H9 (cell line): Measurements from ENCODE around the gene NKX3-2. TPM values are rescaled to one million over a fixed set of nuclear protein-coding genes. Genes with fewer than 3 reads are reported as not detected.

Source experiments
- DNase-seq: peaks from one replicate; pipeline ENCODE4 v3.0.0-alpha.2; 2017
- H2AFZ ChIP-seq: one replicate; pipeline ENCODE4 v1.6.1; 2013; ENCODE audit warnings: mild to moderate bottlenecking, low read length, control low read depth, moderate library complexity
- H2AK5ac ChIP-seq: 2 replicates; pipeline ENCODE4 v1.6.1; 2013; ENCODE audit warnings: low read length, control low read depth, mixed read lengths; ENCODE audit not compliant: insufficient read length
- H2BK120ac ChIP-seq: one replicate; pipeline ENCODE4 v1.6.1; 2013; ENCODE audit warnings: low read depth, mild to moderate bottlenecking, low read length, control low read depth, inconsistent platforms; ENCODE audit not compliant: poor library complexity, severe bottlenecking
- H2BK12ac ChIP-seq: 2 replicates; pipeline ENCODE4 v1.6.1; 2013; ENCODE audit warnings: low read length, control low read depth, mixed read lengths, low read depth; ENCODE audit not compliant: insufficient read length
- H2BK15ac ChIP-seq: 2 replicates; pipeline ENCODE4 v1.6.1; 2013; ENCODE audit warnings: low read depth, low read length, control low read depth
- H2BK20ac ChIP-seq: one replicate; pipeline ENCODE4 v1.6.1; 2013; ENCODE audit warnings: low read depth, mild to moderate bottlenecking, low read length, control low read depth, inconsistent platforms; ENCODE audit not compliant: poor library complexity, severe bottlenecking
- H2BK5ac ChIP-seq: 2 replicates; pipeline ENCODE4 v1.6.1; 2013; ENCODE audit warnings: low read length, control low read depth, mixed read lengths; ENCODE audit not compliant: insufficient read length
- H3K14ac ChIP-seq: 2 replicates; pipeline ENCODE4 v1.6.1; 2013; ENCODE audit warnings: low read length, control low read depth; ENCODE audit not compliant: insufficient read depth
- H3K18ac ChIP-seq: 2 replicates; pipeline ENCODE4 v1.6.1; 2013; ENCODE audit warnings: low read depth, mild to moderate bottlenecking, mixed read lengths, low read length, control low read depth; ENCODE audit not compliant: insufficient read length
- H3K23ac ChIP-seq: 2 replicates; pipeline ENCODE4 v1.6.1; 2013; ENCODE audit warnings: low read length, control low read depth, mixed read lengths, low read depth; ENCODE audit not compliant: insufficient read length
- H3K23me2 ChIP-seq: 2 replicates; pipeline ENCODE4 v1.6.1; 2013; ENCODE audit warnings: low read depth, mild to moderate bottlenecking, mixed read lengths, low read length, control low read depth; ENCODE audit not compliant: insufficient read length, poor library complexity, severe bottlenecking
- H3K27ac ChIP-seq: 2 replicates; pipeline ENCODE4 v1.5.1; 2013; ENCODE audit warnings: low read length, control low read depth, mixed read lengths, low read depth; ENCODE audit not compliant: insufficient read length
- H3K27me3 ChIP-seq: 2 replicates; pipeline ENCODE4 v1.6.1; 2013; ENCODE audit warnings: low read length, control low read depth, inconsistent platforms; ENCODE audit not compliant: insufficient read depth
- H3K4ac ChIP-seq: 2 replicates; pipeline ENCODE4 v1.6.1; 2013; ENCODE audit warnings: low read depth, mild to moderate bottlenecking, control low read depth, inconsistent platforms, low read length, moderate library complexity
- H3K4me1 ChIP-seq: 2 replicates; pipeline ENCODE4 v1.6.1; 2013; ENCODE audit warnings: low read length, control low read depth, inconsistent platforms; ENCODE audit not compliant: insufficient read depth
- H3K4me2 ChIP-seq: 2 replicates; pipeline ENCODE4 v1.6.1; 2013; ENCODE audit warnings: low read length, control low read depth, mixed read lengths; ENCODE audit not compliant: insufficient read length, insufficient read depth
- H3K56ac ChIP-seq: 2 replicates; pipeline ENCODE4 v1.6.1; 2013; ENCODE audit warnings: low read depth, mild to moderate bottlenecking, mixed read lengths, low read length, control low read depth; ENCODE audit not compliant: insufficient read length
- H3K79me1 ChIP-seq: 2 replicates; pipeline ENCODE4 v1.6.1; 2013; ENCODE audit warnings: low read depth, mild to moderate bottlenecking, moderate library complexity, low read length, control low read depth, inconsistent platforms; ENCODE audit not compliant: insufficient read depth, poor library complexity, severe bottlenecking
- H3K79me2 ChIP-seq: 2 replicates; pipeline ENCODE4 v1.6.1; 2013; ENCODE audit warnings: low read length, control low read depth, inconsistent platforms; ENCODE audit not compliant: insufficient read depth
- H3K9ac ChIP-seq: 2 replicates; pipeline ENCODE4 v1.6.1; 2013; ENCODE audit warnings: low read length, control low read depth, mixed read lengths; ENCODE audit not compliant: insufficient read length; ENCODE audit errors: extremely low read depth
- H3K9me3 ChIP-seq: one replicate; pipeline ENCODE4 v1.6.1; 2013; ENCODE audit warnings: low read depth, low read length, inconsistent platforms; ENCODE audit not compliant: control insufficient read depth
- H3T11ph ChIP-seq: one replicate; pipeline ENCODE4 v1.6.1; 2013; ENCODE audit warnings: mild to moderate bottlenecking, low read length, control low read depth, inconsistent platforms
- H4K20me1 ChIP-seq: one replicate; pipeline ENCODE4 v1.6.1; 2013; ENCODE audit not compliant: control insufficient read depth, insufficient read length, insufficient read depth
- H4K5ac ChIP-seq: 2 replicates; pipeline ENCODE4 v1.6.1; 2013; ENCODE audit warnings: low read depth, mild to moderate bottlenecking, mixed read lengths, low read length, control low read depth; ENCODE audit not compliant: insufficient read length
- H4K8ac ChIP-seq: replicated peaks from 2 replicates; pipeline ENCODE4 v1.6.1; 2013; ENCODE audit warnings: low read length, control low read depth, mixed read lengths, low read depth; ENCODE audit not compliant: insufficient read length
- H4K91ac ChIP-seq: 2 replicates; pipeline ENCODE4 v1.6.1; 2013; ENCODE audit warnings: low read depth, mild to moderate bottlenecking, moderate library complexity, mixed read lengths, low read length, control low read depth; ENCODE audit not compliant: insufficient read length
- H3K27ac Mint-ChIP-seq, 3 experiments: 2 replicates in 2 of 3; 3 replicates in 1 of 3; pipeline ENCODE4 v1.8.0; 2020 to 2021; ENCODE audit warnings: mixed read lengths in 3 of 3, mild to moderate bottlenecking in 1 of 3, moderate library complexity in 1 of 3
- H3K27me3 Mint-ChIP-seq: 2 replicates; pipeline ENCODE4 v1.8.0; 2021; ENCODE audit warnings: low read depth, mild to moderate bottlenecking, moderate library complexity, mixed read lengths
- H3K36me3 Mint-ChIP-seq, 3 experiments: 2 replicates in 2 of 3; 3 replicates in 1 of 3; pipeline ENCODE4 v1.8.0; 2020 to 2021; ENCODE audit warnings: low read depth in 3 of 3, mixed read lengths in 3 of 3; ENCODE audit not compliant: insufficient read depth in 1 of 3
- H3K4me1 Mint-ChIP-seq, 2 experiments: 2 replicates each; pipeline ENCODE4 v1.8.0; 2020; ENCODE audit warnings: mixed read lengths in 2 of 2
- H3K4me3 Mint-ChIP-seq, 2 experiments: 2 replicates in 1 of 2; 3 replicates in 1 of 2; pipeline ENCODE4 v1.8.0; 2020 to 2021; ENCODE audit warnings: mild to moderate bottlenecking in 2 of 2, mixed read lengths in 2 of 2, moderate library complexity in 1 of 2
- H3K9me3 Mint-ChIP-seq, 2 experiments: 2 replicates in 1 of 2; 3 replicates in 1 of 2; pipeline ENCODE4 v1.8.0; 2020; ENCODE audit warnings: mild to moderate bottlenecking in 2 of 2, mixed read lengths in 2 of 2, moderate library complexity in 1 of 2
- WGBS: extraction: QIAGEN DNeasy Blood & Tissue Kit; methylation state at CpG from one replicate; pipeline ENCODE4 v1.1.7; 2013; ENCODE audit warnings: missing lambda C conversion rate, low lambda C conversion rate, mixed read lengths; ENCODE audit not compliant: insufficient read length; ENCODE audit errors: extremely low coverage; 5-methylcytosine and 5-hydroxymethylcytosine counted together
- total RNA-seq: library from RNA; stranded (reverse); gene quantifications from 2 replicates; pipeline ENCODE4 v1.2.1, GENCODE V29; 2021
- TF ChIP-seq, protein P1 (sequence below): fragments of 200-600 bp; sonication (generic); conservative IDR thresholded peaks from 3 replicates; pipeline ENCODE4 v1.8.0; 2021; ENCODE audit warnings: antibody characterized with exemption, mild to moderate bottlenecking

Gene NKX3-2
- total RNA-seq, 1 experiment from 2014 or later, result 1.9 TPM

DNA sequence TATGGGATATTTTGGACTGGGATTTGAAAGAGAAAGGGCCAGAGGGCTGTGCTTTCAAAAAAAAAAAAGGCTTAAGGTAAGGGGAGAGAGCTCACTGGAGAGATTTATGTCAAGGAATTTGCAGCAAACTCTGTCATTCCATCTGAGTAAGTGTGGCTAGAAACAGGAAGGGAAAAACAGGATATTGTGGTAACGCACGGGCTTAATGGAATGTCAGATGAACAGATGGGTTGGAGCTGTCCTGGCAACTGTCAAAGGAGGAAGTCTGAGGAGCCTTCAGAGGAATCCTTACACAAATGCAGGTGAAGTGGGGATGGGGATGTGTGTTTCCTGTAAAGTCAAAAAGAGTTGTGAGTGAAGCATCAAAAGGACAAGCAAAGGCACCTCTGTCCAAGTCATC, 15.1 kb upstream of the NKX3-2 start:
- Histone ChIP-seq H3K4ac (no peak overlapping the region), H2BK12ac (no peak overlapping the region), H2BK20ac (no peak overlapping the region), H2AFZ (no peak overlapping the region), H2BK5ac (no peak overlapping the region), H3K9me3 (no peaks in the 10 kb centered on the region), H3K56ac (no peak overlapping the region), H3K79me2 (no peaks in the 10 kb centered on the region), H3K23me2 (no peaks in the 10 kb centered on the region), H4K8ac (no peak overlapping the region), H3K4me1 (no peaks in the 10 kb centered on the region), H3K27ac (no peak overlapping the region), H2BK120ac (no peak overlapping the region), H3K27me3 (no peaks in the 10 kb centered on the region), H3K9ac (no peak overlapping the region), H2AK5ac (no peak overlapping the region), H3K18ac (no peak overlapping the region), H3K79me1 (no peaks in the 10 kb centered on the region), H3K14ac (no peak overlapping the region), H4K91ac (no peak overlapping the region), H3T11ph (no peak overlapping the region), H4K20me1 (no peaks in the 10 kb centered on the region), H4K5ac (no peak overlapping the region), H2BK15ac (no peak overlapping the region), H3K4me2 (no peak overlapping the region), H3K23ac (no peak overlapping the region)
- Mint-ChIP-seq H3K9me3 (no peaks in the 10 kb centered on the region), H3K27ac (no peak overlapping the region), H3K36me3 (no peaks in the 10 kb centered on the region), H3K4me1 (peaks cover 0 to 4% of the 10 kb centered on the region in 2 experiments; a peak in 1 of 4 replicates), H3K27me3 (no peaks in the 10 kb centered on the region), H3K4me3 (no peak overlapping the region)
- no CpG with 5 or more reads among the region's 2 CpGs for WGBS
- DNase-seq, result no peak
- TF ChIP-seq, protein P1, sequence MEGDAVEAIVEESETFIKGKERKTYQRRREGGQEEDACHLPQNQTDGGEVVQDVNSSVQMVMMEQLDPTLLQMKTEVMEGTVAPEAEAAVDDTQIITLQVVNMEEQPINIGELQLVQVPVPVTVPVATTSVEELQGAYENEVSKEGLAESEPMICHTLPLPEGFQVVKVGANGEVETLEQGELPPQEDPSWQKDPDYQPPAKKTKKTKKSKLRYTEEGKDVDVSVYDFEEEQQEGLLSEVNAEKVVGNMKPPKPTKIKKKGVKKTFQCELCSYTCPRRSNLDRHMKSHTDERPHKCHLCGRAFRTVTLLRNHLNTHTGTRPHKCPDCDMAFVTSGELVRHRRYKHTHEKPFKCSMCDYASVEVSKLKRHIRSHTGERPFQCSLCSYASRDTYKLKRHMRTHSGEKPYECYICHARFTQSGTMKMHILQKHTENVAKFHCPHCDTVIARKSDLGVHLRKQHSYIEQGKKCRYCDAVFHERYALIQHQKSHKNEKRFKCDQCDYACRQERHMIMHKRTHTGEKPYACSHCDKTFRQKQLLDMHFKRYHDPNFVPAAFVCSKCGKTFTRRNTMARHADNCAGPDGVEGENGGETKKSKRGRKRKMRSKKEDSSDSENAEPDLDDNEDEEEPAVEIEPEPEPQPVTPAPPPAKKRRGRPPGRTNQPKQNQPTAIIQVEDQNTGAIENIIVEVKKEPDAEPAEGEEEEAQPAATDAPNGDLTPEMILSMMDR, result no peak
